Measurements from ENCODE around the gene AP3D1.

The AP3D1 gene

DNA sequence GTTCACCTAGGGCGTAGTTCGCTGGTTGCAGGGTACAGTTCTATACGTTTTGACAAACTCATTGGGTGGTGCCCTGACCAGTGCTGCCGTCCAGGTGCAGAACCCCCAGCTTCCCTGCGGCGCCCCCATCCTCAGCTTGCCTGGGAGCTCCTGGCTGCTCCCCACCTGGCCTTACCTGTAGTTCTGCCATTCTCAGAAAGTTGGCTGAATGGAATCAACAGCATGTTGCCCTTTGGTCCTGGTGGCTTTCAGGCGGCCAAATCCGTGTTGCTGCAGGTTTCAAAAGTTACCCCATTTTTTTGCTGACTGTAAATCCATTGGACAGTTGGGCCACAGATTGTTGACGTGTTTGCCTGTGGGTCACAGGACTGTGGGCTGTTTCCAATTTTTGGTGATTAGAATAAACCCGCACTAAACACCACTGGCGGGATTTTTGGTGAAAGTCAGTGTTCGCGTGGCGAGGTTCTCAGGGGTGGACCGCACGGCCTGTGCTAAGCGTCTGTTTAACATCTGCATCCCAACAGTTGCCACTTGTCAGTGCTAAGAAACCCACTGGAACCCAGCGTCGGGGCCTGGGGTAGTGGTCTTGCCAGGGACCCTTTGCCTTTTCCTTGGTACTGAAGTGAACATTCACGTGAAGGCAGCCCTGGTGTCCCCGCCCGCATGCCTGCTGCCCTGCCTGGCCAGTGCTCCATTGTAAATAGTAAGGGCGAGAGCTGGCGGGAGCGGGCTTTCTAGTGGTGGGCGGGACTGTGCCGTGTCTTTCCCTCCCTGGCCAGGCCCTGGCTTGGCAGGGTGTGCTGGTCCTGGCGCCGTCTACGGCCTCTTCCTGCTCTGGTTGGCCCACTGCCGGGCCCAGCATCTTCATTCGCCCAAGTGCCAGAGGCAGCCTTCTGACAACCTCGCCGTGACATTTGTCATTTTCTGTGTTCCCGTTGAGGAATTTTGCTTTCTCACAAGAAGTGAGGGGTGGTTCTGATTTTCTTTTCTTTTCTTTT, 15.7 kb upstream of the AP3D1 start:
- no peak overlapping the region for H2AFZ ChIP-seq (ENCODE audit: low read depth, low read length)
- peaks cover 76% of the 10 kb centered on the region for H4K20me1 ChIP-seq (ENCODE audit: insufficient read depth, low read length)
- H3K79me2 ChIP-seq (ENCODE audit: low read length) = peaks cover 79% of the 10 kb centered on the region
- no peak overlapping the region for H3K4me3 ChIP-seq (ENCODE audit: low read length)
- H3K9me3 ChIP-seq (ENCODE audit: insufficient read depth, low read length) = no peaks in the 10 kb centered on the region
- H3K4me2 ChIP-seq (ENCODE audit: low read length) = no peak overlapping the region
- H3K36me3 ChIP-seq (replicated peaks; ENCODE audit: low read depth, low read length) = peaks cover 11% of the 10 kb centered on the region
- H3K4me1 ChIP-seq (ENCODE audit: low read length) = peaks cover 60% of the 10 kb centered on the region
- no peaks in the 10 kb centered on the region for H3K27me3 ChIP-seq (ENCODE audit: low read depth, low read length)
- no peak overlapping the region for H3K27ac ChIP-seq (ENCODE audit: low read length)
- no peak for TF ChIP-seq EZH2phosphoT487 (IDR thresholded peaks at IDR 0.05; ENCODE audit: low read depth)
- TF ChIP-seq, protein P1, sequence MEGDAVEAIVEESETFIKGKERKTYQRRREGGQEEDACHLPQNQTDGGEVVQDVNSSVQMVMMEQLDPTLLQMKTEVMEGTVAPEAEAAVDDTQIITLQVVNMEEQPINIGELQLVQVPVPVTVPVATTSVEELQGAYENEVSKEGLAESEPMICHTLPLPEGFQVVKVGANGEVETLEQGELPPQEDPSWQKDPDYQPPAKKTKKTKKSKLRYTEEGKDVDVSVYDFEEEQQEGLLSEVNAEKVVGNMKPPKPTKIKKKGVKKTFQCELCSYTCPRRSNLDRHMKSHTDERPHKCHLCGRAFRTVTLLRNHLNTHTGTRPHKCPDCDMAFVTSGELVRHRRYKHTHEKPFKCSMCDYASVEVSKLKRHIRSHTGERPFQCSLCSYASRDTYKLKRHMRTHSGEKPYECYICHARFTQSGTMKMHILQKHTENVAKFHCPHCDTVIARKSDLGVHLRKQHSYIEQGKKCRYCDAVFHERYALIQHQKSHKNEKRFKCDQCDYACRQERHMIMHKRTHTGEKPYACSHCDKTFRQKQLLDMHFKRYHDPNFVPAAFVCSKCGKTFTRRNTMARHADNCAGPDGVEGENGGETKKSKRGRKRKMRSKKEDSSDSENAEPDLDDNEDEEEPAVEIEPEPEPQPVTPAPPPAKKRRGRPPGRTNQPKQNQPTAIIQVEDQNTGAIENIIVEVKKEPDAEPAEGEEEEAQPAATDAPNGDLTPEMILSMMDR (IDR thresholded peaks at IDR 0.05; ENCODE audit: low read depth, low read length) = no peak
- H3K9ac ChIP-seq (ENCODE audit: low read length) = no peak overlapping the region

DNA sequence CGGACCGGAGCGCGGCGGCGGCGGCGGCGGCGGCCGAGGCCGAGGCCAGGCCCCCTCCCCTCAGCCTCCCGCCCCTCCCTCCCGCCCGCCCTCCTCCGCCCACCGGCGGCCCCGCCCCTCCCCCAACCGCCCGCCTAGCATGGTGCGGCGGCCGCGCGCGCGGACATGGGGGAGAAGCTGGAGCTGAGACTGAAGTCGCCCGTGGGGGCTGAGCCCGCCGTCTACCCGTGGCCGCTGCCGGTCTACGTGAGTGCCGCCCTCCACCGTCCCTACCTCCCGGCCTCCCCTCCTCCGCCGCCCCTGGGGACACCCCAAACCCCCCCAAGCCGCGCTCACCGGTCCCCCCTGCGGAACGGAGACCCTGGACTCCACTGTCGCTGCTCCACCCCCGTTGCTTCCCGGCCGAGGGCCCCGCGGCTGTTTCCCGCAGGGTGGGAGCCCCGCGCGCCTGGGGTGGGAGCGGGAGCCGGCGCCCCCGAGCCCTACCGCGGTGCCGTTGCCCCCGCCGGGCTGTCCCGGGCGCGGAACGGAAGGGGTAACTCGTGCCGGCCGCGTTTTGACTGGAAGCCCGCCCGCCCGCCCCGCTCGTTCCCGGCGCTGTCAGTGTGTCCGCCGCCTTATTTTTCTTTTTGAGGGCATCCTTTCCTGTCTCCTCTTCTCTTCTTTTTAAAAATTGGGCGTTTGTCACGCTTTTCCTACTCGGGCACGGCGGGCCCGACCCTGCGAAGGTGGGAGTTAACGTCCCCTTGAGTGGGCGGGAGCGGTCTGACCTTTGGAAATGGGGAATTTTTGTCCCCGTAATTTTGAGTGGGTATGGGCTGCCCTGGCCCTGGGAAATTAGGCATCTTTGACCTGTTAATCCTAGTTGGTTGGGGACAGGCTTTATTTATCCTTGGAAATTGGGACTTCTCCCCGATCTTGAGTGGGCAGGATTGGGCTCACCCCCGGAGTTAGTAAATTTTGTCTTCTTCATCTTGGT, 12.9 kb upstream of the AP3D1 start:
- no peak overlapping the region for H2AFZ ChIP-seq (ENCODE audit: low read depth, low read length)
- H3K9me3 ChIP-seq (ENCODE audit: insufficient read depth, low read length) = no peaks in the 10 kb centered on the region
- peak overlapping the region; percentile 87 for H3K4me3 ChIP-seq (ENCODE audit: low read length)
- peaks cover 7% of the 10 kb centered on the region for H3K36me3 ChIP-seq (replicated peaks; ENCODE audit: low read depth, low read length)
- H3K4me1 ChIP-seq (ENCODE audit: low read length) = peaks cover 39% of the 10 kb centered on the region
- peaks cover 48% of the 10 kb centered on the region for H4K20me1 ChIP-seq (ENCODE audit: insufficient read depth, low read length)
- H3K4me2 ChIP-seq (ENCODE audit: low read length) = peak overlapping the region; percentile 93
- H3K27ac ChIP-seq (ENCODE audit: low read length) = peak overlapping the region; percentile 55
- TF ChIP-seq EZH2phosphoT487 (IDR thresholded peaks at IDR 0.05; ENCODE audit: low read depth) = no peak
- TF ChIP-seq, protein P1 (IDR thresholded peaks at IDR 0.05; ENCODE audit: low read depth, low read length) = no peak
- no peaks in the 10 kb centered on the region for H3K27me3 ChIP-seq (ENCODE audit: low read depth, low read length)
- H3K79me2 ChIP-seq (ENCODE audit: low read length) = peaks cover 52% of the 10 kb centered on the region
- H3K9ac ChIP-seq (ENCODE audit: low read length) = peak overlapping the region; percentile 83

DNA sequence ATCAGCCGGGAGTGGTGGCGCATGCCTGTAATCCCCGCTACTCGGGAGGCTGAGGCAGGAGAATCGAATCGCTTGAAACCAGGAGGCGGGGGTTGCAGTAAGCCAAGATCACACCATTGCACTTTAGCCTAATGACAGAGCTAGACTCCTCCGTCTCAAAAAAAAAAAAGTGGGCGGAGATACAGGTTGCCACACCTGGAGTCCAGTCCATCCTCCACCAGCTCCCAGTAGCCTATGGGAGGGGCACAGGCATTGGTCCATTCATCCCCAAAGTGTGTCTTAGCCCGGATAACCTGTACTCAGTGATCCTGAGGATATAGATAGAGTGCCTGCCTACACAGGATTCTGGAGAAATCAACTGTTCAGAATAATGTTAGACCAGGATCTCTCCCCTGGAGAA, 9.0 kb upstream of the AP3D1 start:
- Histone ChIP-seq H3K4me1 (ENCODE audit: low read length) (peaks cover 8% of the 10 kb centered on the region), H4K20me1 (ENCODE audit: insufficient read depth, low read length) (peaks cover 9% of the 10 kb centered on the region), H3K9me3 (ENCODE audit: insufficient read depth, low read length) (no peaks in the 10 kb centered on the region), H3K27ac (ENCODE audit: low read length) (no peak overlapping the region), H2AFZ (ENCODE audit: low read depth, low read length) (no peak overlapping the region), H3K4me2 (ENCODE audit: low read length) (no peak overlapping the region), H3K9ac (ENCODE audit: low read length) (no peak overlapping the region), H3K27me3 (ENCODE audit: low read depth, low read length) (no peaks in the 10 kb centered on the region), H3K79me2 (ENCODE audit: low read length) (peaks cover 13% of the 10 kb centered on the region), H3K36me3 (replicated peaks; ENCODE audit: low read depth, low read length) (no peaks in the 10 kb centered on the region), H3K4me3 (ENCODE audit: low read length) (no peak overlapping the region)
- TF ChIP-seq, protein P1 (IDR thresholded peaks at IDR 0.05; ENCODE audit: low read depth, low read length) = no peak
- no peak for TF ChIP-seq EZH2phosphoT487 (IDR thresholded peaks at IDR 0.05; ENCODE audit: low read depth)

Data from OCI-LY3 (cell line).